Glutamatergic neuron (in vitro differentiated cells): ENCODE results near the gene FHOD3. TPM values are rescaled to one million over a fixed set of nuclear protein-coding genes. Genes with fewer than 3 reads are reported as not detected.

Experiments
- DNase-seq: peaks from one replicate; pipeline ENCODE4 v3.0.0; 2022
- H3K27ac Mint-ChIP-seq: one replicate; pipeline ENCODE4 v1.8.0; 2020; ENCODE audit warnings: mild to moderate bottlenecking, mixed read lengths, inconsistent platforms; ENCODE audit not compliant: unreplicated experiment
- H3K27me3 Mint-ChIP-seq: one replicate; pipeline ENCODE4 v1.8.0; 2020; ENCODE audit warnings: mild to moderate bottlenecking, moderate library complexity, mixed read lengths, inconsistent platforms; ENCODE audit not compliant: unreplicated experiment
- H3K36me3 Mint-ChIP-seq: one replicate; pipeline ENCODE4 v1.8.0; 2020; ENCODE audit warnings: mild to moderate bottlenecking, mixed read lengths, inconsistent platforms; ENCODE audit not compliant: unreplicated experiment
- H3K4me1 Mint-ChIP-seq: one replicate; pipeline ENCODE4 v1.8.0; 2020; ENCODE audit warnings: mild to moderate bottlenecking, low read depth, mixed read lengths, inconsistent platforms; ENCODE audit not compliant: unreplicated experiment
- H3K4me3 Mint-ChIP-seq: one replicate; pipeline ENCODE4 v1.8.0; 2020; ENCODE audit warnings: mild to moderate bottlenecking, mixed read lengths, inconsistent platforms; ENCODE audit not compliant: unreplicated experiment
- H3K9me3 Mint-ChIP-seq: one replicate; pipeline ENCODE4 v1.8.0; 2020; ENCODE audit warnings: mild to moderate bottlenecking, moderate library complexity, mixed read lengths, inconsistent platforms; ENCODE audit not compliant: unreplicated experiment
- CTCF ChIP-seq: fragments of 200-600 bp; sonication (generic); IDR thresholded peaks from one replicate; pipeline ENCODE4 v1.5.0; 2021; ENCODE audit not compliant: partially characterized antibody, unreplicated experiment
- total RNA-seq: library from RNA; stranded (reverse); fragmentation: NEBNext Ultra II Directional; extraction: Animal tissue kit (Norgen Biotek cat#: 25700); gene quantifications from one replicate; pipeline ENCODE4 v1.2.1, GENCODE V29; 2021; ENCODE audit not compliant: unreplicated experiment

Gene FHOD3
- total RNA-seq, 1 donor from 2014 or later: 21.2 TPM

- Mint-ChIP-seq H3K4me1 (peaks cover 14% of the 10 kb centered on the region), H3K27ac (no peak overlapping the region), H3K36me3 (peaks cover 5% of the 10 kb centered on the region), H3K9me3 (peaks cover 5% of the 10 kb centered on the region), H3K27me3 (peaks cover 1% of the 10 kb centered on the region), H3K4me3 (no peak overlapping the region)
- DNase-seq: no peak
- no peak for TF ChIP-seq CTCF
Measured at GRCh38 chr18:36518839-36519238, 221.3 kb downstream of the FHOD3 start.

GRCh38 chr18:36519358-36519757, 221.8 kb downstream of the FHOD3 start:
- Mint-ChIP-seq H3K27me3 (peaks cover 1% of the 10 kb centered on the region), H3K4me3 (no peak overlapping the region), H3K27ac (no peak overlapping the region), H3K9me3 (peaks cover 5% of the 10 kb centered on the region), H3K4me1 (peaks cover 14% of the 10 kb centered on the region), H3K36me3 (peaks cover 5% of the 10 kb centered on the region)
- no peak for DNase-seq
- no peak for TF ChIP-seq CTCF

GRCh38 chr18:36522509-36522908, 225.0 kb downstream of the FHOD3 start:
- TF ChIP-seq CTCF: no peak
- DNase-seq: no peak
- H3K27me3 Mint-ChIP-seq: peaks cover 2% of the 10 kb centered on the region
- H3K4me3 Mint-ChIP-seq: no peak overlapping the region
- peaks cover 3% of the 10 kb centered on the region for H3K9me3 Mint-ChIP-seq
- H3K4me1 Mint-ChIP-seq: peaks cover 12% of the 10 kb centered on the region
- no peak overlapping the region for H3K27ac Mint-ChIP-seq
- peaks cover 14% of the 10 kb centered on the region for H3K36me3 Mint-ChIP-seq

- no peak overlapping the region for H3K4me3 Mint-ChIP-seq
- H3K36me3 Mint-ChIP-seq: peaks cover 14% of the 10 kb centered on the region
- H3K9me3 Mint-ChIP-seq: peaks cover 9% of the 10 kb centered on the region
- peaks cover 2% of the 10 kb centered on the region for H3K27me3 Mint-ChIP-seq
- peaks cover 15% of the 10 kb centered on the region for H3K4me1 Mint-ChIP-seq
- H3K27ac Mint-ChIP-seq: no peak overlapping the region
- TF ChIP-seq CTCF: no peak
- DNase-seq: no peak
Measured at GRCh38 chr18:36525913-36526312, 228.4 kb downstream of the FHOD3 start.

- Mint-ChIP-seq H3K4me3 (no peak overlapping the region), H3K27me3 (peaks cover 8% of the 10 kb centered on the region), H3K36me3 (peaks cover 16% of the 10 kb centered on the region), H3K27ac (no peak overlapping the region), H3K4me1 (peaks cover 20% of the 10 kb centered on the region), H3K9me3 (peaks cover 14% of the 10 kb centered on the region)
- TF ChIP-seq CTCF: no peak
- no peak for DNase-seq
Measured at GRCh38 chr18:36526611-36527010, 229.1 kb downstream of the FHOD3 start.
